Stimulated activated CD8-positive, alpha-beta memory T cell treated with anti-CD3 and anti-CD28 coated beads, Interleukin-4, amount 100 ng/mL, for 1 hour (primary cell): Measurements from ENCODE around the gene ZSCAN20.

Experiments used
- DNase-seq, 2 donors: peaks; one replicate each; pipeline ENCODE4 v3.0.0-alpha.2; 2020; ENCODE audit warnings: low read depth in 2 of 2, low spot score in 1 of 2

The ZSCAN20 gene

GRCh38 chr1:33443080-33443704 is 29.3 kb upstream of the ZSCAN20 start:
- DNase-seq: no peak

- DNase-seq: no peak
Measured at GRCh38 chr1:33443705-33444180, 28.7 kb upstream of the ZSCAN20 start.

GRCh38 chr1:33445108-33445507 is 27.3 kb upstream of the ZSCAN20 start:
- DNase-seq: no peak

- no peak for DNase-seq
Measured at GRCh38 chr1:33446590-33446989, 25.9 kb upstream of the ZSCAN20 start.

GRCh38 chr1:33454646-33455282 is 17.7 kb upstream of the ZSCAN20 start:
- no peak for DNase-seq

GRCh38 chr1:33455539-33456501 is 16.6 kb upstream of the ZSCAN20 start:
- DNase-seq: no peak

- DNase-seq: no peak
Measured at GRCh38 chr1:33456502-33456886, 16.0 kb upstream of the ZSCAN20 start.

- DNase-seq: no peak
Measured at GRCh38 chr1:33459691-33460090, 12.8 kb upstream of the ZSCAN20 start.

- no peak for DNase-seq
Measured at GRCh38 chr1:33460144-33460543, 12.3 kb upstream of the ZSCAN20 start.

- DNase-seq: no peak
Measured at GRCh38 chr1:33460947-33461629, 11.4 kb upstream of the ZSCAN20 start.

GRCh38 chr1:33462405-33463164 is 9.9 kb upstream of the ZSCAN20 start:
- DNase-seq: no peak

- DNase-seq: no peak
Measured at GRCh38 chr1:33464552-33464951, 7.9 kb upstream of the ZSCAN20 start.

- no peak for DNase-seq
Measured at GRCh38 chr1:33465316-33465715, 7.1 kb upstream of the ZSCAN20 start.

GRCh38 chr1:33466159-33466558 is 6.3 kb upstream of the ZSCAN20 start:
- DNase-seq: no peak

- DNase-seq: no peak
Measured at GRCh38 chr1:33468011-33468410, 4.4 kb upstream of the ZSCAN20 start.

GRCh38 chr1:33468531-33468930 is 3.9 kb upstream of the ZSCAN20 start:
- DNase-seq: no peak

- DNase-seq: no peak
Measured at GRCh38 chr1:33468967-33469366, 3.5 kb upstream of the ZSCAN20 start.

GRCh38 chr1:33469691-33470090 is 2.8 kb upstream of the ZSCAN20 start:
- no peak for DNase-seq

- DNase-seq: peak in 1 of 2 donors; percentile 16
Measured at GRCh38 chr1:33470495-33471012, 1.9 kb upstream of the ZSCAN20 start.

- no peak for DNase-seq
Measured at GRCh38 chr1:33471416-33471815, 1.0 kb upstream of the ZSCAN20 start.
